Astrocyte of the cerebellum (primary cell): Measurements from ENCODE around the gene SMYD3.
A peak's percentile ranks its signal among the peaks of the same experiment; 100 is the strongest.
"Not testable (repeated sequence)": the region's sequence is repeated elsewhere in the genome, so short reads cannot be mapped to it uniquely, and the experiment has no call there.

Source experiments
- DNase-seq: peaks from one replicate; pipeline ENCODE4 v3.0.0-alpha.2; 2011; ENCODE audit warnings: low read depth
- H3K4me3 ChIP-seq: 2 replicates; pipeline ENCODE4 v1.5.1; 2011; ENCODE audit warnings: mild to moderate bottlenecking, low read depth, low read length, moderate library complexity
- in situ Hi-C: cut with HindIII; loops from 2 replicates; pipeline ENCODE4 v1.10.0; 2017; ENCODE audit warnings: low sequenced_read_pairs
- TF ChIP-seq, protein P1 (sequence below): IDR thresholded peaks from 2 replicates; pipeline ENCODE4 v1.5.1; 2012; ENCODE audit warnings: low read length, low read depth, moderate library complexity, mild to moderate bottlenecking; ENCODE audit errors: missing control alignments

SMYD3 gene

DNA sequence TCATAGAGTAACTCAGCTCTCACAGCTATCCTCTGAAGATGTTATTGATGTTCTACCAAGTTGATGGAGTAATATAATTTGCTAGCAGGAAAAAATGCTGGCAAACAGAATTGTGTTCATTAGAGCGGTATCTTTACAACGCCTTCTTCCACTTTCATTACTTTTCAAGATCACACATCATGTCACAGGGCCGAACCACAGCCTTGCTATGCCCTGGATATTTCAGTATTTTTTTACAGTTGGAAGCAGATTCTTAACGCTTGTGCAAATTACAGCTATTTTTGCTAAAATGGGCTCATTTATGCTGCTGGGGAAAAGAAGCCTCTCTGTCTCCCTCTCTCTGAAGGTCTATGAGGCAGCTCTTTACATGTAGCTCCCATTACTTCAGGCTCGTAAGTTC is 720.1 kb downstream of the SMYD3 start:
- no peak for DNase-seq
- TF ChIP-seq, protein P1, sequence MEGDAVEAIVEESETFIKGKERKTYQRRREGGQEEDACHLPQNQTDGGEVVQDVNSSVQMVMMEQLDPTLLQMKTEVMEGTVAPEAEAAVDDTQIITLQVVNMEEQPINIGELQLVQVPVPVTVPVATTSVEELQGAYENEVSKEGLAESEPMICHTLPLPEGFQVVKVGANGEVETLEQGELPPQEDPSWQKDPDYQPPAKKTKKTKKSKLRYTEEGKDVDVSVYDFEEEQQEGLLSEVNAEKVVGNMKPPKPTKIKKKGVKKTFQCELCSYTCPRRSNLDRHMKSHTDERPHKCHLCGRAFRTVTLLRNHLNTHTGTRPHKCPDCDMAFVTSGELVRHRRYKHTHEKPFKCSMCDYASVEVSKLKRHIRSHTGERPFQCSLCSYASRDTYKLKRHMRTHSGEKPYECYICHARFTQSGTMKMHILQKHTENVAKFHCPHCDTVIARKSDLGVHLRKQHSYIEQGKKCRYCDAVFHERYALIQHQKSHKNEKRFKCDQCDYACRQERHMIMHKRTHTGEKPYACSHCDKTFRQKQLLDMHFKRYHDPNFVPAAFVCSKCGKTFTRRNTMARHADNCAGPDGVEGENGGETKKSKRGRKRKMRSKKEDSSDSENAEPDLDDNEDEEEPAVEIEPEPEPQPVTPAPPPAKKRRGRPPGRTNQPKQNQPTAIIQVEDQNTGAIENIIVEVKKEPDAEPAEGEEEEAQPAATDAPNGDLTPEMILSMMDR: no peak
- in situ Hi-C loops: no loop called here
- H3K4me3 ChIP-seq: no peak overlapping the region

DNA sequence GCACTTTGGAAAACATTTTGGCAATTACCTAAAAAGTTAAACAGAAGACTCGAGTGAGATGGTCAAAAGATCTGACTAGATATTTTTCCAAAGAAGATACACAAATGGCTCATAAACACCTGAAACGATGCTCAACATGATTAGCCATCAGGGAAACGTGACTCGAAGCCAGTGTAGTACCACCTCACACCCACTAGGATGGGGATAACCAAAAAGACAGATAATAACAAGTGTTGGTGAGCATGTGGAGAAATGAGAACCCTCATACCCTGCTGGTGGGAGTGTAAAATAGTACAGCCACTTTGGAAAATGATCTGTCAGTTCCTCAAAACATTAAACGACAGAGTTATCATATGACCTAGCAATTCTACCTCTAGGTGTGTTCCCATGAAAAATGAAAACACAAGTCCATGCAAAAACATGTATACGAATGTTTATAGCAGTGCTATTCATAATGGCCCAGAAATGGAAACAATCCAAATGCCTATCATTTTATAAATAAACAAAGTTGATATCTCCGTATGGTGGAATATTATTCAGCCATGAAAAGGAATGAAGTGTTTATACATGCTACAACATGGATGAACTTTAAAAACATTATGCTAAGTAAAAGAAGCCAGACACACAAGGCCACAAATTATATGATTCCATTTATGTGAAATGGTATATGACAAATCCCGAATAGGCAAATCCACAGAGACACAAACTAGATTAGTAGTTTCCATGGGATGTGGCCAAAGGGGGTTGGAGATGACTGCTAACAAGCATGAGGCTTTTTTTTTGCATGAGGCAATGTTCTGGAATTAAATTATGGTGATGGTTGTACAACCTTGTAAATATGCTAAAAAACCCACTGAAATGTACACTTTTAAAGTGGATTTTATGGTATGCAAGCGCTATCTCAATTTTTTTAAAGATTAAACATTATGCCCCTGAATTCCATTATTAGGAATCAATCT is 727.0 kb downstream of the SMYD3 start:
- in situ Hi-C loops: no loop called here
- no peak overlapping the region for H3K4me3 ChIP-seq
- TF ChIP-seq, protein P1: peak; percentile 17

DNA sequence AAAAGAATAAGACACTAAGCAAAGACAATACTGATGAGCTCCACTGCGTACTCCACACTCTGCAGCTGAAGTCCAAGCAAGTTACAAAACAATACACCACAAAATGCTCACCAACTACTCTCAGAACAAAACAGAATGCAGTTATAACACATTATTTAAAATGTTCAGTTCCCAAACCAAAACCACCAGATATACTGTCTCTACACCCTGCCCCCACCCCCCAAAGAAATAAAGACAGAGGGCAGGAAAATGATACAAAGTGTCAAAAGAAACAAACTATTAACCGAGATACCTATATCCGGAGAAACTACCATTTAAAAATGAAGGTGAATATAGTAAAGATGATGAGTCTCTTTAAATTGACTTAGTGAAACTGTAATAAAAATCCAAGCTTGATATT is 729.3 kb downstream of the SMYD3 start:
- TF ChIP-seq, protein P1: no peak
- DNase-seq: no peak
- no peak overlapping the region for H3K4me3 ChIP-seq
- in situ Hi-C loops: no loop called here

More for the DNA sequence above, 727.0 kb downstream of the SMYD3 start:
- DNase-seq: no peak

DNA sequence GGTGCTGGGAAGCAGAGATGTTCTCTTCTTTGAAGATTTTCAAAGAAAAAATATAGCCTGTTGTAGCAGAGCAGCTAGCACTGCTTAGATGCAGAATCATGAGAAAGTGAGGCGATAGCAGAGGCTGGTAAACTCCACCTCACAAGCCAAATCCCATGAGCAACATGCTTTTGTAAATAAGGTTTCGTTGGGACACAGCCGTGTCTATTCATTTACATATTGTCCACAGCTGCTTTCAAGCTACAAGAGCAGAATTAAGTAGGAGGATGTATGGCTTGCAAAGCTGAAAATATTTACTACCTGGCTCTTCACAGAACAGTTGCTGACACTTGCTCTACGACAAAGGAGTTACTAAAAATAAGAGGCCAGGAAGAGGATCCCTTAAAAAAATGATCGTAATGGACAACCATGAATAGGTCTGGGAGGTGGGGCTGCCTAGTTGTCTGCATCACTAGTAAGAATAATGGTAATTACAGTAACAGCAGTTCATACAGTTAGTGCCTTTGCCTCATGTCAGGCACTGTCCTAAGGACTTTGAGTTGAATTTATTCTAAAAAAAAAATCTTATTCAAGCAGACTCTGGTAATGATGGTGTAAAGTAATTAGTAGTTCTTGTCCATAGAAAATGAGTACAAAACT is 730.3 kb downstream of the SMYD3 start:
- TF ChIP-seq, protein P1: no peak
- no peak overlapping the region for H3K4me3 ChIP-seq
- in situ Hi-C loops: no loop called here
- DNase-seq: no peak

DNA sequence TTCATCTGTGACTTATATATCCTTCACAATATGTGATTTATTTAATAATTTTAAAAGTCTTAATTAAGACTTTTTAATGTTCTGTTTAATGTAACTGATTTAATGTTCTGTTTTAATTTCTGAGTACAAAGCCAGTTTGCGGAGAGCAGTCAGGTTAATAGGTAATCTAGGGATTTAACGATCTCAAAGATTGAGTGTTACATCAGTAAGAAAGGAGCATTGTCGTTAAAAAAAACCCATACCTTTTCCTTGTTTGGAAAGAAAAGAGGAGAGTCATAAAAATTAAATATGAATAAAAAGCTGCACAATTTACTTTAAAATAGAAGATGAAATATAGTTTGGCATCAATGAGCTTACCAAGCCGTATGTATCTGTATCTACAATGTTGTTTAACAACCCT is 730.9 kb downstream of the SMYD3 start:
- DNase-seq: no peak
- in situ Hi-C loops: no loop called here
- H3K4me3 ChIP-seq: no peak overlapping the region
- TF ChIP-seq, protein P1: no peak

DNA sequence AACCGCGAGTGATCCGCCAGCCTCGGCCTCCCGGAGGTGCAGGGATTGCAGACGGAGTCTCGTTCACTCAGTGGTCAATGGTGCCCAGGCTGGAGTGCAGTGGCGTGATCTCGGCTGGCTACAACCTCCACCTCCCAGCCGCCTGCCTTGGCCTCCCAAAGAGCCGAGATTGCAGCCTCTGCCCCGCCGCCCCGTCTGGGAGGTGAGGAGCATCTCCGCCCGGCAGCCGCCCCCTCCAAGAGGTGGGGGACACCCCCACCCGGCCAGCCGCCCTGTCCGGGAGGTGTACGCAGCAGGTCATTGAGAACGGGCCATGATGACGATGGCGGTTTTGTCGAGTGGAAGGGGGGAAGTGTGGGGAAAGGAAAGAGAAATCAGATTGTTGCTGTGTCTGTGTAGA is 732.1 kb downstream of the SMYD3 start:
- H3K4me3 ChIP-seq, in situ Hi-C loops, DNase-seq: not testable (repeated sequence)

DNA sequence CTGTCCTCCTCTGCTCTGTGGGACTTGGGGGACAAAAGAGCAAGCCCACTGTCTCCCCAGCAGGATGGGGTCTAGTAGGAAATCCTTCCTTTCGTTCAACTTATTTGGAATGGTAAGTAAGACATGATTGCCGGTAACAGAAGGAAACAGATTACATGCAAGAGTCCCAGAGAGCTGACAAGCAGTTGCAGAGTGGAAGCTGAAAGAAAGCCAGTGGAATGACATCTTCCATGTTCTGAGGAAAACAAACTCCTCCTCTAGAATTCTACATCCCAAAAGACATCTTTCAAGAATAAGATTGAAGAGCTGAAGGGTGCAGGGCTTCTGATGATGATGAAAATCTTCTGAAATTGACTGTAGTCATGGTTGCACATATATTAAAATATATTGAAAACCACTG is 732.9 kb downstream of the SMYD3 start:
- H3K4me3 ChIP-seq: no peak overlapping the region
- in situ Hi-C loops: no loop called here
- DNase-seq: no peak
- TF ChIP-seq, protein P1: no peak
